GM21619 (cell line): ENCODE data around the gene BAZ1B.
"Not testable (repeated sequence)": the region's sequence is repeated elsewhere in the genome, so short reads cannot be mapped to it uniquely, and the experiment has no call there.

Source experiments
- ATAC-seq: cut with Tn5 transposase; IDR thresholded peaks from one replicate; pipeline ENCODE4 v1.9.1; 2021; ENCODE audit not compliant: unreplicated experiment

Gene BAZ1B

DNA sequence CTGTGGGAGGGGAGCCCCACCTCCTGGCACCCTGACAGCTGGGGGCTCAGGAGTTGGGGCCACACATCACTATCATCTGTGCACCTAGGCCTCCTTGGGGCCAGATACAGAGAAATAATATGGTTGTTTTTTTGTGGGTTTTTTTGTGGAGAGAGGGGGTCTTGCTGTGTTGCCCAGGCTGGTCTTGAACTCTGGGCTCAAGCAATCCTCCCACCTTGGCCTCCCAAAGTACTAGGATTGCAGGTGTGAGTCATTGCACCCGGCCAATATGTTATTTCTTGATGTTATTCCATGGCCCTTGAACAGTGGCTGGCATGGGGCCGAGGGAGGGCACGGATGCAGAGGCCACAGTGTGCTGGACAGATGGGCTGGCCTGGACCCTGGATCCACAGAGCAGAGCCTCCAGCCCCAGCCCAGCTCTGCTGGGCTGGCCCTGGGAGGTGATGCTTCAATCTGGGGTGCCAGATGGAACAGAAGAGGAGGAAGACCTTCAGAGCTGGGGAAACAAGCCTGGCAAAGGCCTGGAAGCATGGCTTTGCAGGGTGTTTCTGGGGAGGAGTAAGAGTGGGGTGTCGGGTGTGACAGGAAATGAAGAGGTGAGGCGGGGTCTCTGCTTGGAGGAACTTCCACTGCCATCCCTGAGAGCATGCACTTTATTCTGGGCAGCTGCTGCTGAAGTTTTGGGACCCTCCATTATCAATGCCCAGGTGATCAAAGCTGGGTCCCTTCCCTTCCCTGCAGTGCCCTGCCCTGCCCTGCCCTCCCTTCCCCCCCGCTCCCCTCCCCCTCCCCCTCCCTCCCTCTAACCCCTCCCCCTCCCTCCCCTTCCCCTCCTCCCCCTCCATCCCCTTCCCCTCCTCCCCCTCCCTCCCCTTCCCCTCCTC, 92.2 kb downstream of the BAZ1B start:
- ATAC-seq = no peak

DNA sequence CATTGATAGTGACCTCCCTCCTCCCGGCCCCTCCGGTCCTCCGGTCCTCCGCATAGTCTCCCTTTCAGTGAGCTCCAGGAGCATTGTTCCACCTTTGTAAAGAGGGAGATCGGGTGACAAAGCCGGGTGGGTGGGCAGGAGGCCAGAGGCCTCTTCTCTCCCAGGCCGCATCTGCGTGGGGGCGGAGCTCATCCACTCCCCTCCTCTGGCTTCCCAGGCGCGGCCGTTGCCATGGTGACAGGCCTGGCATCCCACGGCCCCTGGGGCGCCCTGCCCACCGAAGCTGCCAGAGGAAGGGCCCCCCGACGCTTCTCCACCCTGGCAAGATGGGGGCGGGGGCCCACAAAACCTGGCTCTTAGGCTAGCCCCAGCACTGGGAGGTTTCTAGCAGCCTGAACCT, 92.9 kb downstream of the BAZ1B start:
- no peak for ATAC-seq

DNA sequence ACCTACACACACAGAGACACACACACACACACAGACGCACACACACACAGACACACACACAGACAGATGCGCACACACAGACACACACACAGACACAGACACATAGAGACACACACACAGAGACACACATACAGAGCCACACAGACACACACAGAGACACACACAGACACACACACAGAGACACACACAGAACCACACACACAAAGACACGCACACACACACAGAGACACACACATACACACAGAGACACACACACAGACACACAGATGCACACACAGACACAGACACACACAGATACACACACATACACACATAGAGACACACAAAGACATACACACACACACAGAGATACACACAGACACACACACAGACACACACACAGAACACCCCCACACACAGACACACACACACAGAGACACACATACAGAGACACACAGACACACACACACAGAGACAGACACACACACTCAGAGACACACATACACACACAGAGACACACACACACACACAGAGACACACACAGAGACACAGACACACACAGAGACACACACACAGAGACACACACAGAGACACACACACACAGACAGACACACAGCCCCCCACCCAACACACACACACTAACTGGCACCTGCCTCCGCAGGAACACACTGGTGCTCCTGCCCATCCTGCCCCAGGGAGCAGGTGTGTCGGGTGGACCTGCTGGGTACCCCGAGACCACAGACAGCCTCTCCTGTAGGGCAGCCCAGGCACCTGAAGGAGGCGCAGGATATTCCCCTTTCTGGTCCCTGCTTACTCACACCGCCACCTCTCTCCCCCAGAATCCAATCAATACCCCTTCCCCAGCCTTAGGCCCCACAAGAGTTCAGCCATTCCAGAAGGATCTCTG, 93.9 kb downstream of the BAZ1B start:
- no peak for ATAC-seq

DNA sequence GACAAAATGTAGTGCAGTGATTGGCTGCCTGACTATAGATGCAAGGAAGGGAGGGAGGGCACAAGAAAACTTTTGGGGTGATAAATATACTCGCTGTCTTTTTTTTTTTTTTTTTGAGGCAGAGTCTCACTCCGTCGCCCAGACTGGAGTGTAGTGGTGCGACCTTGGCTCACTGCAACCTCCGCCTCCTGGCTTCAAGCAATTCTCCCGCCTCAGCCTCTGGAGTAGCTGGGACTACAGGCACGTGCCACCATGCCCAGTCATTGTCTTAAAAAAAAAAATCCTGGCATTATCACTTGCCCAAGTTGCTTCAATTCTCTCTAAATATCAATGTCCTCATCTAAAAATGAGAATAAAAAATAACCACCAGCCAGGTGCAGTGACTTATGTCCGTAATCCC, 96.1 kb downstream of the BAZ1B start:
- ATAC-seq = no peak

DNA sequence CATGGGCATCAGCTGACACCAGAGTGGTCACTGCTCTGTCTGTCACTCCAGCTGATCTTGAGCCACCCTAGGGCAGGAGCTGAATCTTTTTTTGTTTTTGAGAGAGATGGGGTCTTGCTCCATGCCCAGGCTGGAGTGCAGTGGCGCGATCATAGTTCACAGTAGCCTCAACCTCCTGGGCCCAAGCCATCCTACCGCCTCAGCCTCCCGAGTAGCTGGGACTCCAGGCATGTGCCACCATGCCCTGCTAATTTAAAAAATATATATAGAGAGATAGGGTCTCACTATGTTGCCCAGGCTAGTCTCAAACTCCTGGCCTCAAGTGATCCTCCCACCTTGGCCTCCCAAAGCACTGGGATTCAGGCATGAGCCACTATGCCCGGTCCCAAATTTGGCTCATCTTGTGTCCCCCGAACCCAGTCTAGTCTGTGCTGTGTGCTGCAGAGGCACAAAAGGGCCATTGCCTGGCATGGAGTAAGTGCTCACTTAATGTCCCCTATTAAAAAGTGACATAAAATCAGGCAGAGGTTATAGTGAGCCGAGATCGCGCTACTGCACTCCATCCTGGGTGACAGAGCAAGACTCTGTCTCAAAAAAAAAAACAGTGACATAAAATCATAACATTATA, 96.6 kb downstream of the BAZ1B start:
- no peak for ATAC-seq

DNA sequence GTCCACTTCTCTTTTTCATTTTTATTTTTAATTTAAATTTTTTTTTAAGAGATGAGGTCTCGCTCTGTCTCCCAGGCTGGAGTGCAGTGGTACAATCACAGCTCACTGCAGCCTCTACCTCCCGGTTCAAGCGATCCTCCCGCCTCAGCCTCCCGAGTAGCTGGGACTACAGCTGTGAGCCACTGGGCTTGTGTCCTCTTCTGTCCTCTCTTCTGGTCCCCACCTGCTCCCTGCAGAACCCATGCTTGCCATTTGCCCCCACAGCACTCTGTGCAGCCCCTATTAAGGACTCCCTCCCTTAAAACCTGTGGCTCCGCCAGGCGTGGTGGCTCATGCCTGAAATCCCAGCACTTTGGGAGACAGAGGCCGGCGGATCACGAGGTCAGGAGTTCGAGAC, 97.6 kb downstream of the BAZ1B start:
- no peak for ATAC-seq

DNA sequence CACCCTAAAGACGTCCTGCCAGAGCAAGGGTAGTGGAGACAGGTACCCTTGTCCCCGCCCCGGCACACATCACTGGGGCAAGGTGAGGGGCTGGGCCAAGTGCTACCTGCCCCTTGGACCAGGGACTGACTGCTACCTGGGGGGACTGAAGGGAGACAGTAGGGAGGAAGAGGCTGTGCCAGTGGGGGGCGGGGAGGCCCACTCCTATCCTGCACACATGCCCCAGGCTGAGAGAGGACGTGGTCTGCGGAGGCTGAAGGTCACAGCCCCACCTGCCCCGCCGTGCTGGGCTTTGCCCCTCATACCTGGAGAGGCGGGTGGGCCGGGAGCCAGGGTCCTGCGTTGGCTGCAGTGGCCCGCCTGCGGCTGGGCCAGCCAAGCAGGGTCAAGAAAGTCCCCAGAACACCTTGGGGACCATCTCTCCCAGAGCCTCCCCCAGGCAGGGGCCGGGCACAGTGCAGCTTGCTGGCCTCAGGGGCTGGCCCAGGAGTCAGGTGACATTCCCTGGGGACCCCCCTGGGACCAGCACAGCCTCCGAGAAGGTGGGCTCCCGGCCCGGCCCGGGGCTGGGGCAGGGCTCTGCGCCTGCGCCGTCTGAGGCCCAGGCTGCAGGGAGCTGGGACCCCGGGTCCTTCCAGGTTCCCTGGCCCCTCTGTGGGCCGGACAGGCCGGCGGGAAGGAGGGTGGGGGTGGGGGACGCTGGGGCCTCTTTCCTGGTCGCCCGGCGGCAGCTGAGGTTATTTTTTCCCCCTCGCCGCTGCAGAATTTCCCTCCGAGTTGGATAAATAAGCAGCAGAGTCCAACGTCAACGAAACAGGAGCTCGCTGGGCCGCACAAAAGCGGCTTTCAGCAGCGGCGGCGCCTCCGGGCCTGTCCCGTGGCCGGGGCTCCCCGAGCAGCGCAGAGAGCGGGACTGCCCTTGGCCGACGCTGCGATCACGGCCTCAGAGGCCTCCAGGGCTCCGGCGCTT, 98.3 kb downstream of the BAZ1B start:
- ATAC-seq = peak; percentile 64

DNA sequence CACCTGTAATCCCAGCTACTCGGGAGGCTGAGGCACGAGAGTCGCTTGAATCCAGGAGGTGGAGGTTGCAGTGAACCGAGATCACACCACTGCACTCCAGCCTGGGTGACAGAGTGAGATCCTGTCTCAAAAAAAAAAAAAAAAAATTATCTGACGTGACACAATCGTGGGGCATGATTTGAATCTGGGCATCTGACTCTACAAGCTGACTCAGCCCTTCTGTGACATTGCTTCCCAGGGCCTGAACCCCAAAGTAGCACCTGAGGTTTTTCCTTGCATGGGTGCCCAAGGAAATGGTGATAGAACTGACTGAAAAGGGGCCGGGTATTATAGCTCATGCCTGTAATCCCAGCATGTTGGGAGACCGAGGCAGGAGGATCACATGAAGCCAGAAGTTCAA, 101.5 kb downstream of the BAZ1B start:
- not testable (repeated sequence) for ATAC-seq

DNA sequence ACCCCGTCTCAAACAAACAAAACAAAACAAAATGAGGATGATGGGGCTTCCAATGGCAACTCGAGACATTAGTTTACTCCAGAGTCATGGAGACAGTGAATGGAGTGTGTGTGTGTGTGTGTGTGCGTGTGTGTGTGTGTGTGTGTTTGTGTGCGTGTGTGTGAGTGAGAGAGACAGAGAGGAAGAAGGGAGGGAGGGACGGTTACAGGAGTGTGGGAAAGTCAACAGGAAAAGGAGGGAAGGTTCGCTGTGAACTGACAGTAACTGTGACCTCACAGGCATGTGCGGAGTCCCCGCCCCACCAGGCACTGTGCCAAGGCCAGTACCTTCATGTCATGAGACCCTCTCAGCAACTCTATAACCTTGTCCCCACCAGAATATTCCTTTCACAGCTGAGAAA, 102.1 kb downstream of the BAZ1B start:
- not testable (repeated sequence) for ATAC-seq

DNA sequence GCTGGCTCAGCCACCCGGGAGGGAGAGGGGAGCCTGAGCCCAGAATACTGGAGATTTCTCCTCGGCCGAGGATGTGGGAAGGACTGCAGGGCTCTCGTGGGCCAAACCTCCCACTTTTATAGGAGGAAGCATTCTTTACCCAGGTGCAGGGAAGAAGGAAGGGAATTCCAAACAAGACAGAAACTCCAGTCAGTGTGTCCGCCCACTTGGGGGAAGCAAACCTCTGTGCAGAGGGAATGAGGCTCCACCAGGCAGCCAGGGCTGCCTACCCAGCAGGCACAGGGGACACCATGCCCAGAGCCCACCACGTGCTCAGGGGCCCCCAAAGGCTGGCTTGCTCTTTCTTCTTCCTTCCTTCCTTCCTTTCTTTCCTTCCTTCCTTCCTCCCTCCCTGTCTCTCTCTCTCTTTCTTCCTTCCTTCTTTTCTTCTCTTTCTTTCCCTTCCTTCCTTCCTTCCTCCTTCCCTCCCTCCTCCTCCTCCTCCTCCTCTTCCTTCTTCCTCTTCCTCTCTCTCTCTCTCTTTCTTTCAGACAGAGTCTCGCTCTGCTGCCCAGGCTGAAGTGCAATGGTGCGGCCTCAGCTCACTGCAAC, 103.9 kb downstream of the BAZ1B start:
- ATAC-seq = no peak

DNA sequence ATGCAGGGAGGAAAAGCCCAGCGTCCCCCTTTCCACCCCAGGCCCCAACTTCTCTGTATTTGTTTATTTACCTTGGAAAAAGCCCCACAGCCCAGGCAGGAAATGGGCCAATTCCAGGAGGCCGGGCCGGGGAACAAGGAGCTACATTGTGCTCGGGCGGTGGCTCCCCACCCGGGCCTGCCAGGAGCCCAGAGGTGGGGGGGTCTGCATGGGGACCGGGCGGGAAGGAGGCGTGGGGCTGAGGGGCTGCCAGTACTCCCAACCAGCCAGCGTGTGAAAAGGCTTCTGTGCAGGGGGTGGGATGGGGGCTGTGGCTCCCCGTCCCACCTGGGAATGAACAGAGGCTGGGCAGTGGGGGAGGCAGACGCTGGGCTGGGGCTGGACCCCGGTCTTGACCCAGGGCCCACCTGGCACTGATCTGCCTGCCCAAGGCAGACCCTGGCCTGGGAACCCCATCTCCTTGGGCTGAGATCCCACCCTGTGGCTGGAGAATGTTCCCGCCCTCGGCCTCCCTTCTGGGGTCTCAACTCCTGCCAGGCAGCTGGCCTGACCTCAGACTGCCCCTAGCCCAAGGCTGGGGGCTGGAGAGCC, 111.5 kb downstream of the BAZ1B start:
- not testable (repeated sequence) for ATAC-seq

DNA sequence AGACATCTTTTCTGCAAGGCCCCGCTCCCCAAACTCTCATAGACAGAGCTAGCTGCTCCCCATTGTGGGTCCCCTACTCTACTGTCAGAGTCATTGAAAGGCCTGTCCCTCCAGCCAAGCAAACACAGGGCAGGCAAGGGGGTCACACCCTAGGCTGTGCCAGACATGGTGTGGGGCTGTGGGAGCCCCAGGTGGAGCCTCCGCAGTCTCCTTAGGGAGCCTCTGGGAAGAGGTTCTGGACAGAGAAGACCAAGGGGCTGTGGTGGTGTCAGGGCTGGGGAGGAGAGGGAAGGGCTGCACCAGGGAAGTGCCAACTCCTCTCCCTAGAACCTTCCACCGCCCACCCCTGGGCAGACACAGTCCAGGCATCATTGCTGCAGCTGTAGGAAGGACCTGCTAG, 117.2 kb downstream of the BAZ1B start:
- not testable (repeated sequence) for ATAC-seq

DNA sequence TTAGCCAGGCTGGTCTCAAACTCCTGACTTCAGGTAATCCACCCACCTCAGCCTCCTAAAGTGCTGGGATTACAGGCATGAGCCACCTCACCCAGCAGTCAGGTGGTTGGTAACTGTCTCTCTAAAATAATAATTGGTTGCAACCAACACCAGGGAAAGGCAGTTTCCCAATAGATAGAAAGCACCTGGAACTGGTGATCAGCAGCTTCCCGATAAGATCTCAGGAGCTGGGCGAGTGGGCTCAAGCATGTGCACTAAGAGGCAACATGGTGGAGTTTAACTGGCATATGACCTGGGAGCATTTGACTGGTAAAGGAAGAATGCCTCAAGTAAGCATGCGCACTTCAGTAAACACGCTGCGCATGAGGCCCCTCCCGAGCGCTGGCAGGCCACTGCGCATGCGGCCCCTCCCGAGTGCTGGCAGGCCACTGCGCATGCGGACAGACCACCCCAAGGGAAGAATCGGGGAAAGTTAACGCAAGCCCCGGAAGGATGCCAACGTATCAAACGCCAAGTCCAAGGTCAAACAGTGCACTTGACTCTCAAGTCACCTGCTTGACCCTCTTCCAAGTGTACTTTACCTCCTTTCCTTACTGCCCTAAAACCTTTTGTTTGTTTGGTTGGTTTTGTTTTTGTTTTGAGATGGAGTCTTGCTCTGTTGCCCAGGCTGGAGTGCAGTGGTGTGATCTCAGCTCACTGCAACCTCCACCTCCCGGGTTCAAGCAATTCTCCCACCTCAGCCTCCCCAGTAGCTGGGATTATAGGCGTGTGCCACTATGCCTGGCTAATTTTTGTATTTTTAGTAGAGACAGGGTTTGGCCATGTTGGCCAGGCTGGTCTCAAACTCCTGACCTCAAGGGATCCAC, 122.7 kb downstream of the BAZ1B start:
- ATAC-seq = not testable (repeated sequence)

DNA sequence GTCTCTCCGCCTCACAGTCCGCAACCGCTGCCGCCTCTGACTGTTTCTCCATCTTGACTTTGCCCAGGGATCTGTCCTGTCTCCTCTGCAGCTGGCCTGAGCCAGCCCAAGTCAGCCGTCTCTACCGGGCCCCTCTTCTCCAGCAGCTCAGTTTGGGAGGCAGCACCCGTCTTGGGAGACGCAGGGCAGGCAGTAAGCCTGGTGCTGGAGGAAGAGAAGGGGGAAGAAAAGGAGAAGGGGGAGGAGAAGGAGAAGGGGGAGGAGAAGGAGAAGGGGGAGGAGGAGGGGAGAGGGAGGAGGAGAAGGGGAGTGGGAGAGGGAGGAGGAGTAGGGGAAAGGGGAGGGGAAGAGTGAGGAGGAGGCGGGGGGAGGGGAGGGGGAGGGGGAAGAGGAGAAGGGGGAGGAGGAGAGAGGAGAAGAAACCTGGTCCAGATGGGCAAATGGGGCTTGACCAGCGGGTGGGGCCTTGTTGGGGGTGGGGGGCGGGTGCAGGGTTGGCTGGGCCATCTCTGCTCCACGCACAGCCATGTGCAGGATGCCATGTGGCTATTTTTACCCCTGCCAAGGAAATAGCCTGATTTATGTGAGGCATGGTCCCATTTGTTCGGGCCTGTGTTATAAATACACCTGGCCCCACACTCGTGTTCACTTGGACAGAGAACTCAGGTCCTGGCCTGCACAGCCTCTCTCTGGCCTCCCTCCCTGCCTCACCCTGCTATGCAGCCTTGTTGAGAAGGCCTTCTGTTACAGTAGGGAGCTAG, 124.4 kb downstream of the BAZ1B start:
- ATAC-seq = no peak

DNA sequence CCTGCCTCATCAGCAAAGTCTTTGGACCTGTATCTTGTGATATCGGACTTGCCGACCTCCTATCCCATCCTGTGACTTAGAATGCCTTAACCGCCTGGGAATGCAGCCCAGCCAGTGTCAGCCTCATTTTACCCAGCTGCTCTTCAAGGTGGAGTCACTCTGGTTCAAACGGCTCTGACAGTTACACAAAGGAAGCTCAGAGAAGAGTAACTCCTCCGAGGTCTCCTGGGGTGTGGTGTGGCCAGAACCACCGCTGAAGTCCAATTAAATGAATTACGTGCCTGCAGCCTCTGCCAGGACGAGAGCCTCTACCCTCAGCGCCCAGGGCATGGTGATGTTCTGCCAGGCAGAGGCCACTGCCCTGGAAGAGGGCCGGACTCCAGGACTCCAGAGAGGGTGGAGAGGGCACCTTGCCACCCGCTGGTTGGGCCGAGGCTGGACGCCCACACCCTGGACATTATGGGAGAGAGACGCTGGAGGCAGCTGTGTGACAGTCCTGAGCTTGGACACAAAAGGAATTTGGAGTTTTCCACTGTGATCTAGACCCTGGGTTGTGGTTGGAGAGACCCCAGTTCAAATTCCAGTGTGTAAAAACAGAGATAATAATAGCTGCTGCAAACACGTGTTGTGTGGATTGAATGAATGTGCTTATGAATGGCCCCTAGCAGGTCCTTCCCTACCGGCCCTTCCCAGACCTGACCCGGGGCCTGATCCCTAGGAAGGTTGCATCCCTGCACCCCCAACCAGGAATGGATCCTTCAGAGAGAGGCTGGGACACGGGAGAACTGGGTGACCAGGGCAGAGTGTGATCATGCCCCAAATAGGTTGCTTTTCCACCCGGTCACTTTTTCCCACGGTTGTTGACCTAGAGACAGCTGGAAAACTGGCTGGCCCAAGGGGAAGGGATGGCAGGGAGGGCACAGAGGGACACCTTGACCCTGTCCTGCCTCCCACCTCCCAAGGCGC, 126.3 kb downstream of the BAZ1B start:
- no peak for ATAC-seq

DNA sequence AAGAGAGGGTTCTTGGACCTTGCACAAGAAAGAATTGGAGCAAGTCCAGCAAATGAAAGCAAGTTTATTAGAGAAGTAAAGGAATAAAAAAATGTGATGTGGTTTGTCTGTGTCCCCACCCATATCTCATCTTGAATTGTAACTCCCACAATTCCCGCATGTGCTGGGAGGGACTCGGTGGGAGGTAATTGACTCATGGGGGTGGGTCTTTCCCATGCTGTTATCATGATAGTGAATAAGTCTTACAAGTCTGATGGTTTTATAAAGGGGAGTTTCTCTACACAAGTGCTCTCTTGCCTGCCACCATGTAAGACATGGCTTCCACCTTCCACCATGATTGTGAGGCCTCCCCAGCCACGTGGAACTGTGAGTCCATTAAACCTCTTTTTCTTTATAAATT, 127.7 kb downstream of the BAZ1B start:
- no peak for ATAC-seq

DNA sequence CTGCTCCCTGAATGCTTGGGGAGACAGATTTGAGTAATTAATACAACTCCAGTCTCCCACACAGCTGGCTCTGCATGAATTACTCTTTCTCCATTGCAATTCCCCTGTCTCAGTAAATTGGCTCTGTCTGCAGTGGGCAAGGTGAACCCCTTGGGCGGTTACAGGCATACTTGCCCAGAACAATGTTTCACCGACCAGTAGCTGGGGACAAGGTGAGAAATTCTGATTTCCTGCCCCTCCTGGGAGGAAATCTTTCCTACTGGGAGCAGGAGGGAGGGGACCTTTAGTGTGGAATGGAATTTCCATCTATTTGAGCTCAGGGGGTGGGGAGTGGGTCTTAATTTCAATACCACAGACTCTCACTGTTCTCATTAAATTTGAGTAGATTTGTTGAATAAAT, 130.7 kb downstream of the BAZ1B start:
- no peak for ATAC-seq
